Choroid plexus epithelial cell (primary cell): ENCODE measurements around the gene RNF215.

ENCODE experiments used
- DNase-seq: peaks from one replicate; pipeline ENCODE4 v3.0.0-alpha.2; 2010; ENCODE audit warnings: low read depth
- H3K4me3 ChIP-seq: 2 replicates; pipeline ENCODE4 v1.5.1; 2011; ENCODE audit warnings: low read depth, mild to moderate bottlenecking, control low read depth, low read length, moderate library complexity
- CTCF ChIP-seq: conservative IDR thresholded peaks from 2 replicates; pipeline ENCODE4 v1.5.1; 2011; ENCODE audit warnings: low read depth, mild to moderate bottlenecking, control low read depth, inconsistent platforms, low read length, moderate library complexity

The RNF215 gene

GRCh38 chr22:30381264-30381663 lies 5.9 kb downstream of the RNF215 start:
- no peak for TF ChIP-seq CTCF
- no peak for DNase-seq
- no peak overlapping the region for H3K4me3 ChIP-seq

GRCh38 chr22:30380011-30380410 lies 7.2 kb downstream of the RNF215 start:
- no peak overlapping the region for H3K4me3 ChIP-seq
- TF ChIP-seq CTCF: no peak
- DNase-seq: no peak

- TF ChIP-seq CTCF: no peak
- DNase-seq: no peak
- H3K4me3 ChIP-seq: no peak overlapping the region
These were observed 11.8 kb downstream of the RNF215 start for GRCh38 chr22:30375312-30375849.

- no peak for DNase-seq
- no peak overlapping the region for H3K4me3 ChIP-seq
- TF ChIP-seq CTCF: no peak
These were observed 13.6 kb downstream of the RNF215 start for GRCh38 chr22:30373331-30374325.

- no peak for DNase-seq
- H3K4me3 ChIP-seq: no peak overlapping the region
- TF ChIP-seq CTCF: no peak
These were observed 14.3 kb downstream of the RNF215 start for GRCh38 chr22:30372915-30373314.

- H3K4me3 ChIP-seq: no peak overlapping the region
- DNase-seq: no peak
- no peak for TF ChIP-seq CTCF
These were observed 15.2 kb downstream of the RNF215 start for GRCh38 chr22:30371981-30372380.
